ENCODE results near the gene MORF4L2.
"Not testable (repeated sequence)": the region's sequence is repeated elsewhere in the genome, so short reads cannot be mapped to it uniquely, and the experiment has no call there.

Gene MORF4L2

DNA sequence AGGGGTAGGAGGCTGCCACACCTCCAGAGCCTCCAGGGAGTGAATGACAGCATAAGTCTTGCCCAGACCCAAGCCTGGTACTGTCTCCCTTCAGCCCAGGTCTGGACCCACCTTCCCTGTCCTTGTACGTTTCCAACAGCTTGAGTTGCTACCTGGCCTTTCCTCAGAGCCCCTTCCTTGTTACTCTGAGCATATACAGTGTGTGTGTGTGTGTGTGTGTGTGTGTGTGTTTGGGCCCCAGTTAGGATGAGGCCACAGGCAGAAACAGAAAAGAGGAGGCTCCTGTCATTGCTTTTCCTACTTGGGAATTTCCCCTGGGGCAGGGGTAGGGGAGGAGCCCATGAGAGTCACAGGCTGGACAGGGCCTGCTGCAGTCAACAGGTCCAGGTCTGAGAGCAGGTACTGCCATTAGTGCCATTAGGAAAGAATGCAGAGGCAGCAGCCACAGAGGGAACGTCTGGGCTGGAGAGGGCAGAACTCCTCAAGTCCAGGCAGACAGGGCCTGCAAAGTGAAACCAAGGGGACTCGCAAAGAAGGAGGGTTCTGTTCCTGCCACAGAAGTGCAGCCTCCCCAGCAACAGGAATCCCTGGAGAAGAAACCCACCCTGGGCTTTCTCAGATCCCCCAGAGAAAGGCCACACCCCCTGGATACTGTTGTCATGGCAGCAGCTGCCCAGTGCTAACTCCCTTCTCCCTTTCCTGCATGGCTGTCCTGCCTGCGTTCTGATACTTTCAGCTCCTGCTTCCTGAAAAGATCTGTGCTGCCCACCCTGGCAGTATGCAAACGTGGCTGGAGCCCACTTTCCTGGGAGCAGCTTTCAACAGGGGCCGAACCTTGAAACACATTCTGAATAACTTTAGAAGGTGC lies 47.8 kb downstream of the MORF4L2 start:
- not testable (repeated sequence) for H3K4me1 Mint-ChIP-seq (ENCODE audit: low read depth in 2 of 2); H3K4me3 Mint-ChIP-seq; H3K36me3 Mint-ChIP-seq (ENCODE audit: insufficient read depth); H3K27ac Mint-ChIP-seq; ATAC-seq (replicated peaks); H3K9me3 Mint-ChIP-seq; DNase-seq; H3K27me3 Mint-ChIP-seq

DNA sequence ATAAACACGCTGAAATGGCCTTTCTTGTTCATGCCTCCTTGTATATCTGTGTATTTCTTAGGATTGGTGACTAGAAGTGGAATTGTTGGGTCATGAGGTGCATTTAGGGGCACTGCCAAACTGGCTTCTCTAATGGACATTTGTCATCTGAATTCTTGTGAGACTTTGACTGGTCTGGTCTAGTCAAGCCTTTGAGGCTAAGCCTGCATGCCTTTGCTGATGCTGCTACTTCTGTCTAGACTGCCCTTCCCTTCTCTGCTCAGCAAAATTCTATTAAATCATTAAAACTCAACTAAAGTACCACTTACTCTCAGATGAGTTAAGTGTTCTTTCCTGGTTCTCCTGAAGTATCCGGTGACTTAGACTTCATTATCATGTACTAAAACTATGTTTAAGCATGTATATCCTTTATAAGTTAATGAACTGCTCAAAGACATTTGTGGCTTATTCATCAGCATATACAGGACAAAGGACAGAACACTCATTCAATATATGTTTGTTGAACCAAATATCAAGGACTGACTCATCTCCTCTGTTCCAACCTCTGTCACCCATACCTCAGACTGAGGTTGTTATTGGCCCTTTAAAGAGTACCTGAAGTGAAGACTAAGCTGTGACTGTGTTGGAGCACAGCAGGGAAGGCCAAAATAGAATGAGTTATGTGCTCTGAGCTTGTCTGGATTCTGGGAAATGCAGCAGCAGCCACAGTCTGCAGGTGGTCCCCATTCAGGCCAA lies 48.7 kb downstream of the MORF4L2 start:
- Mint-ChIP-seq H3K9me3 (no peaks in the 10 kb centered on the region), H3K27ac (no peak overlapping the region), H3K36me3 (ENCODE audit: insufficient read depth) (no peaks in the 10 kb centered on the region), H3K4me3 (no peak overlapping the region), H3K27me3 (no peaks in the 10 kb centered on the region), H3K4me1 (ENCODE audit: low read depth in 2 of 2) (no peaks in the 10 kb centered on the region)
- ATAC-seq (replicated peaks) (no peak), DNase-seq (no peak)

DNA sequence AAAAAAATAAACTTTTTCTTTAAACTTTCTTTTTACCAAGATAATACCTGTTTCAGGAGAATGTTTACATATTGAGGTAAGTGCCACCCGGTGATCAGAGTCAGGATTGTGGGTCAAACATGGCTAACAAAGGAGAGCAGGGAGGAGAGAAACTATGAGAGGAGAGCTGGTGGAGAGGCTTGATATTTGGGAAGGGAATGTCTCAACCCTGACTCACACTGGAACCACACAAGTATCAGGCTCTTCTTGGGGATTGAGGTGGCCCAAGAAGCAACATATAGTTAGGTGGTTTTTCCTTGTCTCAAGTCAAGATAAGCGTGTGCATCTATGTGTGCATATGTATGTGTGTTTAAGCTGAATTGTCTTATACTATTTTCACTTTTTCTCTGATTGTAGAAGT lies 51.1 kb downstream of the MORF4L2 start:
- ATAC-seq (replicated peaks): no peak
- H3K9me3 Mint-ChIP-seq: no peaks in the 10 kb centered on the region
- no peak overlapping the region for H3K27ac Mint-ChIP-seq
- no peak overlapping the region for H3K4me3 Mint-ChIP-seq
- no peak for DNase-seq
- no peaks in the 10 kb centered on the region for H3K36me3 Mint-ChIP-seq (ENCODE audit: insufficient read depth)
- H3K4me1 Mint-ChIP-seq (ENCODE audit: low read depth in 2 of 2): no peaks in the 10 kb centered on the region
- no peaks in the 10 kb centered on the region for H3K27me3 Mint-ChIP-seq

DNA sequence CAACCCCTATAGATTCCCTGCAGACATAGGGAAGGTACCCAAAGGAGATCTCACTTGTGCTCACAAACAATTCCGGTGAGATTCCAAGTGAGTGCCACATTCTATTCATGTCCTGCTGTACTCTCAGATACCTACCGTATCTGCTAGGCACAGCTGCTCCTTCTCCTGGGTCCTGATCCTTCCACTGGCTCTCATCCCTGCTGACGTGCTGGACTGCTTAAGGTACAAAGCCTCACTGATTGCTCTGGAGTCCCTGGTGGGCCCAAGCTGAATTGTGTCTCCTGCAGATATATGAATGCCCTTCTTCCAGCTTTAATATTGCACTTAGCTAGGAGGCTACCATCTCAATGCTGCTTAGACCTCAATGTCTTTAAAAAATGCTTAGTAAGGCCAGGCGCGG lies 55.4 kb downstream of the MORF4L2 start:
- DNase-seq: no peak
- no peak for ATAC-seq (replicated peaks)
- Mint-ChIP-seq H3K36me3 (ENCODE audit: insufficient read depth) (peaks cover 9% of the 10 kb centered on the region), H3K4me1 (ENCODE audit: low read depth in 2 of 2) (peaks cover 14 to 18% of the 10 kb centered on the region in 2 donors), H3K9me3 (no peaks in the 10 kb centered on the region), H3K27ac (no peak overlapping the region), H3K4me3 (no peak overlapping the region), H3K27me3 (no peaks in the 10 kb centered on the region)

DNA sequence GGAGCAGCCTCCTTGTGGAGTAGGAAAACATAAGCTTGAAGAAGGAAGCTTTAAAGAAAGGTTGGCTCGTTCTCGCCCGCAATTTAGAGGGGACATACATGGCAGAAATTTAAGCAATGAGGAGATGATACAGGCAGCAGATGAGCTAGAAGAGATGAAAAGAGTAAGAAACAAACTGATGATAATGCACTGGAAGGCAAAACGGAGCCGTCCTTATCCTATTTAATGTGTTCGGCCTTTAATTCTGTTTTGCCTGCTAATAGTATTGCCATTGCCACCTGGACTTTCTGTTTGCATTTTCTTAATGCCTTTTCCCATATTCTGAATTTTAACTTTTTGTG lies 56.4 kb downstream of the MORF4L2 start:
- no peak for ATAC-seq (replicated peaks)
- Mint-ChIP-seq H3K4me3 (peak overlapping the region; percentile 85 to 94), H3K27ac (peak overlapping the region in 1 of 2 donors; percentile 44), H3K9me3 (no peaks in the 10 kb centered on the region), H3K27me3 (no peaks in the 10 kb centered on the region), H3K4me1 (ENCODE audit: low read depth in 2 of 2) (peaks cover 14 to 18% of the 10 kb centered on the region in 2 donors), H3K36me3 (ENCODE audit: insufficient read depth) (peaks cover 9% of the 10 kb centered on the region)
- DNase-seq: no peak

DNA sequence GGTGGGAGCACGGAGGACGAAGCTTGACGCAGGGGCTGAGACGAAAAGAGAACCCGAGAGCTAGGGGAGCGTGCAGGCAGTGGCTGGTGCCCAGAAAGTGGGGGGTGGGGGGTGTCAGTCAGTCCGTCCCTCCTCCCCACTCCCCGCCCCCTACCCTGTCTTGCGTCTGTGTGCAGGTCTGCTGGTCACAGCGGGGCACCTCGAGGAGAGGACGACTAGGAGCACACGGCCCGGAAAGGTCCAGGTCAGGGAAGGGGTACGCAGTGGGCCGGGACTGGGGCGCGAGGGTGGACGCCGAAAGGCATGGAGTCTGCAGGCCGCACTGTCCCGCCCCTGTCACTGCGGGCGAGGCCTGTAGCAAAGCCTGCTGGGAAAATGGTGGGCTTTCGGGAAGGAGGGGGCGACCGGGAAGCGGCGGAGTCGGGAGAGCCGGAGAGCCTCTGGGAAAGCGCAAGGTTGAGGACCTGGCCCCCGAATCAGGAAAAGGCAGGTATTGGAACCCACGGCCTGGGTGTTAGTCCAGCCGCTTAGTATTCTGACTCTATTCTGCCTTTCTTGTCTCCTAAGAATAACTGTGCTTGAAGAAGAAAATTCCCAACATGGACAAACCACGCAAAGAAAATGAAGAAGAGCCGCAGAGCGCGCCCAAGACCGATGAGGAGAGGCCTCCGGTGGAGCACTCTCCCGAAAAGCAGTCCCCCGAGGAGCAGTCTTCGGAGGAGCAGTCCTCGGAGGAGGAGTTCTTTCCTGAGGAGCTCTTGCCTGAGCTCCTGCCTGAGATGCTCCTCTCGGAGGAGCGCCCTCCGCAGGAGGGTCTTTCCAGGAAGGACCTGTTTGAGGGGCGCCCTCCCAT lies 57.0 kb downstream of the MORF4L2 start:
- no peaks in the 10 kb centered on the region for H3K9me3 Mint-ChIP-seq
- peak; percentile 44 for ATAC-seq (replicated peaks)
- H3K27me3 Mint-ChIP-seq: no peaks in the 10 kb centered on the region
- H3K36me3 Mint-ChIP-seq (ENCODE audit: insufficient read depth): peaks cover 9% of the 10 kb centered on the region
- H3K4me1 Mint-ChIP-seq (ENCODE audit: low read depth in 2 of 2): peaks cover 14 to 18% of the 10 kb centered on the region in 2 donors
- H3K4me3 Mint-ChIP-seq: peak overlapping the region; percentile 85 to 94
- DNase-seq: no peak
- peak overlapping the region; percentile 86 to 94 for H3K27ac Mint-ChIP-seq

DNA sequence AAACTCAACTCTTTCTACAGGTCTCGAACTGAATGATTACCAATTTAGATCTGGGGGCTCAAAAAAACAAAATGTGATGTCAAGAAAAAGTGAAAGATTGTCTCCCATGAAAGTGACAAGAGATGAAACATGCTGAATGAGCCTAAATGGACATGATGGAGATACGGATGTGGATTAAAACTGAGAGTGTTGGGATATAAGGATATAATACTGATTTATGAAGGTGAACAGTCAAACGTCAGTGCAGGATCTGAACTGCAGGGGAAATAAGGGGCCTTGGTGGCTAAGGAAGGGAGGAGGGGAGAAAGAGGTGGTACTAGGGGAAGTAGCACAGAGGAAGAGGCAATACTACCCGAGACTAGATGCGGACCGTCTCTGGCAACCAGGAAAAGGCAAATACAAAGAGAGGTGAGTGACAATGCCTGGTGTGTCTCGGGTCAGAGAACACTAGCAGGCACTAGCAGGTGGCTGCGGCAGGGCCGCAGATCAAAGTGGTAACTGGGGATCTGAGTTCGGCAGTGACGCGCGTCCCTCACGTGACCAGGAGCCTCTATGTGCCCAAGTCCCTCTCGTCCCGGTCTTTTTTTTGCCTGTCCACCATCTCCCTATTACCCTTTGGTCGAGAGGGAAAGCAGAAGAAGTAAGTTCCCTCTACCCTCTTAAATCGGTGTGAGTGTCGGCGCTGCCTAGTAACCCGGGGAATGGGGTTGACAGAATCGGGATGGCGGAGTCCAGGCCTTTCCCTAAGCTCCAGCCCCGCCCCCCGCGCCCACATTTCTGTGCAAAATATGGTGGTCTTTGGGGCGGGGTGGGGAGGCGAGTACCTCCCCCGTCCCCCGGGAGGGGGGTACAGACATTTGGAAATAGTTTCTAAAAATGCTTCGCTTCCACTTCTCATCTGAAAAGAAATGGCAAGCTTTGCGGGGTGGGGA lies 57.8 kb downstream of the MORF4L2 start, which contains the start of gene TCEAL1:
TSS of gene TCEAL1 (plus strand) at position 590 of the 932 bp plus-strand sequence. CDS start 942 bp downstream, outside the sequence.
- DNase-seq (peak; percentile 11 to 23 (median 16)), ATAC-seq (replicated peaks) (peak; percentile 84)
- no peaks in the 10 kb centered on the region for H3K9me3 Mint-ChIP-seq
- peak within 1 kb of the TSS; percentile 85 to 94 for H3K4me3 Mint-ChIP-seq
- peak within 1 kb of the TSS; percentile 86 to 94 for H3K27ac Mint-ChIP-seq
- no peaks in the 10 kb centered on the region for H3K27me3 Mint-ChIP-seq
- peaks cover 14 to 18% of the 10 kb centered on the region in 2 donors for H3K4me1 Mint-ChIP-seq (ENCODE audit: low read depth in 2 of 2)
- H3K36me3 Mint-ChIP-seq (ENCODE audit: insufficient read depth): peaks cover 9% of the 10 kb centered on the region

DNA sequence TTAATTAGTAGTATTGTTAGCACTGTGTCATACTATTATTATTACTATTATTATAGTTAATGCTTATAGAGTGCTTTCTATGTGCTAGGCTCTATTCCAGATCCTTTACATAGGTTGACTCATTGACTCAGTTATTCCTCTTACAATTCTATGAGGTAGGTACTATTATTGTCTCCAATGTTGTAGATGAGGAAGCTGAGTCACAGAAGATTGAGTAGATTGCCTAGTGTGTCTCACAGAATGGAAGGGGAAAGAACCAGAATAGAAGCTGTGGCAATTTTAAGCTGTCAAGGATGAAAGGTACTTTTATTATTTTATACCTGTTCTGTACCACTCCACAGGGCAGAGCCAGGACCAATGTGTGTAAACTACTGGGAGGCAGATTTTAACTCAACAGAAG lies 59.6 kb downstream of the MORF4L2 start:
- ATAC-seq (replicated peaks): no peak
- H3K4me3 Mint-ChIP-seq: no peak overlapping the region
- no peaks in the 10 kb centered on the region for H3K27me3 Mint-ChIP-seq

More for the DNA sequence above, 59.6 kb downstream of the MORF4L2 start:
- Mint-ChIP-seq H3K27ac (no peak overlapping the region), H3K9me3 (no peaks in the 10 kb centered on the region), H3K4me1 (ENCODE audit: low read depth in 2 of 2) (peaks cover 14 to 18% of the 10 kb centered on the region in 2 donors), H3K36me3 (ENCODE audit: insufficient read depth) (peaks cover 9% of the 10 kb centered on the region)
- DNase-seq: no peak
